ENCODE data around the gene RREB1.
"Not testable (repeated sequence)": the region's sequence is repeated elsewhere in the genome, so short reads cannot be mapped to it uniquely, and the experiment has no call there.

Gene RREB1

DNA sequence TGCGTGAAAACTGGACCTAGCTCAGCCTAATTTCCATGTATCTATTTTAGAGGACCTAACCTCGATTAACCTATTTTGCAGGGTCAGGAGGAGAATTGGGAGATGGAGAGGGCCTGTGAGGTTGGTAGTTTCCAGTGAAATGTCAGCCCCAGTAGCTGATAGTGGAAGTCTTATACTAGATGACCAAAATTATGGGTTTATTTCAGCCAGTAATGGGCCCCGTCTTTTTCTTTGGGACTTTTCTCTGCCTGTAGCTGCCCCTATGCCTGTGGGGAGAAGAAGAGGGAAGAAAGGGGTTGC lies 37.8 kb downstream of the RREB1 start:
- DNase-seq: no peak

DNA sequence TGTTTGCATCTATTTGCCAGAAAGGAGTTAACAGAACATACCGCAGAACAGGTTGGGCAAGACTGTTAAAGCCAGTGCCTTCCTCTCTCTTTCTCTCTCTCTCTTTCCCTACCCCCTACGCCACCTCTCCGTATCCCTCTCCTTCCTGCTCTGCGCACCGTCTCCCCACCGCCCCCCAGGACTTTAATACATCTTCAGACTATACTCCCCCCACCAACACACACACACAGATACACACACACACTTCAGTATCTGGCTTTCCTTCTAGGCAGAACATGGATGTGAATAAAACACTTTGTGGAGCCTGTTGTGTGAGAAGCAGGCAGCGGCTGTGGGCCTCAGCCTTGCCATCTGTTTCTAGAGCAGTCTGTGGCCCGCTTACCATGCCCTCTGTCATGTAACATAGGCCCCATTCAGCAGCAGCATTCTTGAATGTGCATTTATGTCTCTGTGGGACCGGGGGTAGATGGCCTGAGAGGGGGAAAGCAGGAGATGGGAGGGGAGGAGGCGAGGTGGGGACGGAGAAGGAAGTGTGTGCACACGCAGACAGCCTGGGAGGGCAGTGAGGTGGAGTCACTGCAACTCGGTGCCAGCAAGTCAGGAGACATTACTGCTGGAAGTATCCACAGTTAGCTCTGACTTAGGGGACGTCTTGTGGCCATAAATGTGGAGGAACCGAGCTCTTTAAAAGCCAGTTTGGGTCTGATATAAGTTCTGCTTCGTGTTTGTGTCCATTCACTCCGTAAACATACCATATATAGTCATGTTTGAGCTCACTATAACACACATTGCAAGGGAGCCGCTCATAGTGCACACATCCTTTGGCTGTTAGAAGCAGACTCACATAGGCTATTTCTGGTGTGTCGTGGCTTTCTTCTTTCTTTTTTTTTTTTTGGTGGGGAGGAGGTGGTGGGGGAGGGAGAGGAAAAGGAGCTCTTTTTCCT lies 38.4 kb downstream of the RREB1 start:
- DNase-seq: peak in 1 of 2 donors; percentile 22

- DNase-seq: no peak
Measured at GRCh38 chr6:7147051-7147671, 39.4 kb downstream of the RREB1 start.

- no peak for DNase-seq
Measured at GRCh38 chr6:7148100-7148822, 40.5 kb downstream of the RREB1 start.

- DNase-seq: no peak
Measured at GRCh38 chr6:7150381-7151064, 42.8 kb downstream of the RREB1 start.

DNA sequence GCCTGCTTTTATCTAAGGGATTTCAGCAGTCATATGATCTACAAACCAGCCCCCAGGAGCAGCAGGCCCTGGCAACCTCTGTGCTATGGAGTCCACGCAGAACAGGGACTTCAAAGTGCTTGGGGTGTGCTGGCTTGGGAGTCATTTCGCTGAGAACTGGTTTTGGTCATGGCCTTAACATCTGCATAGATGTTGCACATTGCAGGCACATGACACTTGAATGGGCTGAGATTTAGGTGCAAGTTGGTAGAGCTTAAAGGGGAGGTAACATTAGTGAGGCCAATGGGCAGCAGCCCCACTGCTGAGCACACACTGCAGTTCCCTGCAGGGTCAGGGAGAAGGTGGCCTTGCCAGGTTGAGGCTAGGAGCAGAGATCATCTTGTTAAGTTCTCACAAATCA lies 43.6 kb downstream of the RREB1 start:
- no peak for DNase-seq

- no peak for DNase-seq
Measured at GRCh38 chr6:7152462-7152861, 44.7 kb downstream of the RREB1 start.

GRCh38 chr6:7153789-7154188 lies 46.0 kb downstream of the RREB1 start:
- peak in 1 of 2 donors; percentile 30 for DNase-seq

GRCh38 chr6:7154341-7155139 lies 46.8 kb downstream of the RREB1 start:
- peak in 1 of 2 donors; percentile 22 for DNase-seq

DNA sequence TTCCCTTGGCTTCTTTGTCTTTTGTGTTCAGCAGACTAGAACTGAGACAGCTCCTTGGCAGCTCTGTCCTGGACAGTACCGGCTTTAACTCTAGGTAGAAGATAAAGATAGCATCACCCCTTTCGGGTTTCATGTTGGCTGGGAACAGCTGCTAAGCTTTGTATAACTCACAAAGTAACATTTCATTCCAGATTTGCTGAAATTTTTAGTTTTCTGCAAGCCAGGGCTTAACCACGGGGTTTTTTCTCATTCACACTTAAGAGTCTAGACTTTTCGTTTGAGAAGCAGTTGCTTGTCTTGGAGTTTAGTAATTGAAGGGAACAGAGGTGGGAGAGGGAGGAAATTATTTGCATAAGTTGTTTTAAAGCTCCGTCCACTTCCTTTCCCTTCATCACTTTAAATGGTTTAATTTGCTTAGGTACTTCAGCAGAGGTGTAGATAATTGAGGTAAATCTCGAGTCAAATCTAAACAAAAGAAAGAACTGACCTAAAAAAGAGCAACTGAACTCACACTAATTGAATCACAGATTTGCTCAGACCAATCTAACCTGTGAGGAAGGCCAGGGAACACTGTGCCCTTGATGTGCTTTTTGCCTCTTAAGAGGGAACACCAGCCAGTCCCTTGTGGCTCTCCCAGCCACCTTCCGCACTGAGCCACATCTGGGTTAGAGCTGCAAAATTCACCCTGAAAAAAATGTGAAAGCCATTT lies 48.3 kb downstream of the RREB1 start:
- DNase-seq: no peak

- DNase-seq: no peak
Measured at GRCh38 chr6:7156643-7157278, 49.0 kb downstream of the RREB1 start.

GRCh38 chr6:7157307-7157706 lies 49.5 kb downstream of the RREB1 start:
- DNase-seq: not testable (repeated sequence)

DNA sequence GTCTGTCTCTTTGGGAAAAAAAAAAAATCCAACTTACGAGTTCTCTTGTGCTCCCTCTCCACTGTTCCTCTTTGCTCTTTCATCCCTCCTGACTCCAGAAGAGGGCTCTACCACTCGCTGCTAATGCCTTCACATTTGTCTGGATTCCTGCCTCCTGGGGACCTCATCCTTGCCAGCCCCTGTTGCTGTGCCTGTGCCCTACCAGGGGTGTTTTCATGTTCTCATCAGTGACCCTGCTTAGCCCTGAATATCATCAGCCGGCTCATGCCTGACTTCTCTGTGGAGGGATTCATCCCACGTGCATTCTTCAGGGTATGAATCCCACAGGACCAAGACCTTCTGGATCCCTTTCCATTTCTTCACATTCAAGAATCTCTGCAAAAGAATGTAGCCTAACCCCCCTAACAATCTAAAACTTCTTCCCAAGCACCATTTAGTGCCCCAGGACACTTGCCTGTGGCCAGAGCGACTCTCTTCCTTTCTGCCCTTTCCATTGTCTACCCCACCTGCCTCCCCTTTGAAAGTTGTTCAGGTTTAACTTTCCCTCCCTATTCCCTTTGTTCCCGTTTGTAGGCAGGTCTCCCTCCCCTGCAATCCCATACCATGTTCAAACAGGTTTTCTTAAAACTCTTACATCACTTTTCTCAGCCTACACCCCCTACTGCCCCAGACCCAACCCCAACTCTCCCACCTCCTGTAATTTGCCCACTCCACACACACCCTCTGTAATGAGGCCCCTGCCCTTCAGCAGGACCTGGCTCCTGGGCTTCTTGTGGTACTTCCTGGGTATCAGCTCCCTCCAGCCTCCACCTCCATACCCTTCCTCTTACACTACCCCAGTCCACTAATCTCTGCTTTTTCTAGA lies 50.2 kb downstream of the RREB1 start:
- DNase-seq: no peak

GRCh38 chr6:7159790-7160525 lies 52.2 kb downstream of the RREB1 start:
- DNase-seq: no peak

DNA sequence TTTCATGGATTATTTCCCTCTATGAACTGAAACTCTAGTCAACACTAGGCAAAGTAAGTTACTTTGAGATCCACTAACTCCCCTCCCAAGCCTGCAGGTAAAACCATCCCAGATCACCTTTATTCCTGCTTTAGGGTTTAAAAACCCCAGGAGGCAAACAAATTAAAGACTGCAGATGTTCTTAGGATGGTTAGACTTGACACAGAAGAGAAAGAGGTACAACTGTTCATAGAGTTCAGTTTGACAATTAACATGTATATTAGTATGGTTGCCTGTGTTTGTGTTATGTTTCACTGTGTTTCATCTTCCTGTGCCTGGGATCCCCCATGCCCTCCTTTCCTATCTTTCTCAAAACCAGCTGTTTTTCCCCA lies 53.5 kb downstream of the RREB1 start:
- no peak for DNase-seq

- no peak for DNase-seq
Measured at GRCh38 chr6:7161845-7162244, 54.1 kb downstream of the RREB1 start.

GRCh38 chr6:7163661-7164071 lies 55.9 kb downstream of the RREB1 start:
- no peak for DNase-seq

GRCh38 chr6:7164536-7165001 lies 56.8 kb downstream of the RREB1 start:
- DNase-seq: no peak
